Measurements from ENCODE around the gene SPRY4. TPM values are rescaled to one million over a fixed set of nuclear protein-coding genes. Genes with fewer than 3 reads are reported as not detected.

The SPRY4 gene
- total RNA-seq, 1 experiment from 2014 or later, result 35.6 TPM

DNA sequence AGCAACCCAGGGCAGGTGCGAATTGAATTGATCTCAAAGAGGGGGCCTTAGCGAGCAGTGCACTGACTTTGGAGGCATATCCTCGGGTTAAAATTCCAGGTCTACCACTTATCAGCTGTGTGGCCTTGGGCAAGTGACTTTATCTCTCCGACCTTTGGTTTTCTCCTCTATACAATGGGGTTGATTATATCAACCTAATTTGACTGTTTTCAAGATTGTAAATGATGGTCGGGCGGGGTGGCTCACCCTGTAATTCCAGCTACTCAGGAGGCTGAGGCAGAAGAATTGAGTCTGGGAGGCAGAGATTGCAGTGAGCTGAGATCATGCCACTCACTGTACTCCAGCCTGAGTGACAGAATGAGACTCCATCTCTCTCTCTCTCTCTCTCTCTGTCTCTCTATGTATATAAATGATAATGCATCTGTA lies 18.7 kb downstream of the SPRY4 start:
- Histone ChIP-seq H3K4me1 (ENCODE audit: control insufficient read depth, insufficient read depth, low read length) (peaks cover 23% of the 10 kb centered on the region), H3K9me3 (ENCODE audit: control insufficient read depth, insufficient read depth, low read depth, low read length) (no peaks in the 10 kb centered on the region), H3K4me3 (ENCODE audit: low read depth in 2 of 2, low read length in 2 of 2) (no peak overlapping the region), H3K27ac (ENCODE audit: low read length) (no peak overlapping the region), H3K27me3 (ENCODE audit: control insufficient read depth, insufficient read depth, low read length) (no peaks in the 10 kb centered on the region), H3K36me3 (ENCODE audit: control insufficient read depth, insufficient read depth, low read length) (no peaks in the 10 kb centered on the region)
- DNase-seq (ENCODE audit: low read depth, low spot score), result no peak
- CTCF ChIA-PET, result no interaction called here
- no peak for TF ChIP-seq SIN3A (IDR thresholded peaks at IDR 0.05; ENCODE audit: borderline replicate concordance, insufficient read depth, low read depth, low read length)
- no peak for TF ChIP-seq TCF7L2 (IDR thresholded peaks at IDR 0.05; ENCODE audit: low read depth, low read length)
- TF ChIP-seq, protein P1, sequence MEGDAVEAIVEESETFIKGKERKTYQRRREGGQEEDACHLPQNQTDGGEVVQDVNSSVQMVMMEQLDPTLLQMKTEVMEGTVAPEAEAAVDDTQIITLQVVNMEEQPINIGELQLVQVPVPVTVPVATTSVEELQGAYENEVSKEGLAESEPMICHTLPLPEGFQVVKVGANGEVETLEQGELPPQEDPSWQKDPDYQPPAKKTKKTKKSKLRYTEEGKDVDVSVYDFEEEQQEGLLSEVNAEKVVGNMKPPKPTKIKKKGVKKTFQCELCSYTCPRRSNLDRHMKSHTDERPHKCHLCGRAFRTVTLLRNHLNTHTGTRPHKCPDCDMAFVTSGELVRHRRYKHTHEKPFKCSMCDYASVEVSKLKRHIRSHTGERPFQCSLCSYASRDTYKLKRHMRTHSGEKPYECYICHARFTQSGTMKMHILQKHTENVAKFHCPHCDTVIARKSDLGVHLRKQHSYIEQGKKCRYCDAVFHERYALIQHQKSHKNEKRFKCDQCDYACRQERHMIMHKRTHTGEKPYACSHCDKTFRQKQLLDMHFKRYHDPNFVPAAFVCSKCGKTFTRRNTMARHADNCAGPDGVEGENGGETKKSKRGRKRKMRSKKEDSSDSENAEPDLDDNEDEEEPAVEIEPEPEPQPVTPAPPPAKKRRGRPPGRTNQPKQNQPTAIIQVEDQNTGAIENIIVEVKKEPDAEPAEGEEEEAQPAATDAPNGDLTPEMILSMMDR (IDR thresholded peaks at IDR 0.05), result no peak
- TF ChIP-seq POLR2AphosphoS5 (IDR thresholded peaks at IDR 0.05; ENCODE audit: low read depth, low read length), result no peak
- TF ChIP-seq, protein P2, sequence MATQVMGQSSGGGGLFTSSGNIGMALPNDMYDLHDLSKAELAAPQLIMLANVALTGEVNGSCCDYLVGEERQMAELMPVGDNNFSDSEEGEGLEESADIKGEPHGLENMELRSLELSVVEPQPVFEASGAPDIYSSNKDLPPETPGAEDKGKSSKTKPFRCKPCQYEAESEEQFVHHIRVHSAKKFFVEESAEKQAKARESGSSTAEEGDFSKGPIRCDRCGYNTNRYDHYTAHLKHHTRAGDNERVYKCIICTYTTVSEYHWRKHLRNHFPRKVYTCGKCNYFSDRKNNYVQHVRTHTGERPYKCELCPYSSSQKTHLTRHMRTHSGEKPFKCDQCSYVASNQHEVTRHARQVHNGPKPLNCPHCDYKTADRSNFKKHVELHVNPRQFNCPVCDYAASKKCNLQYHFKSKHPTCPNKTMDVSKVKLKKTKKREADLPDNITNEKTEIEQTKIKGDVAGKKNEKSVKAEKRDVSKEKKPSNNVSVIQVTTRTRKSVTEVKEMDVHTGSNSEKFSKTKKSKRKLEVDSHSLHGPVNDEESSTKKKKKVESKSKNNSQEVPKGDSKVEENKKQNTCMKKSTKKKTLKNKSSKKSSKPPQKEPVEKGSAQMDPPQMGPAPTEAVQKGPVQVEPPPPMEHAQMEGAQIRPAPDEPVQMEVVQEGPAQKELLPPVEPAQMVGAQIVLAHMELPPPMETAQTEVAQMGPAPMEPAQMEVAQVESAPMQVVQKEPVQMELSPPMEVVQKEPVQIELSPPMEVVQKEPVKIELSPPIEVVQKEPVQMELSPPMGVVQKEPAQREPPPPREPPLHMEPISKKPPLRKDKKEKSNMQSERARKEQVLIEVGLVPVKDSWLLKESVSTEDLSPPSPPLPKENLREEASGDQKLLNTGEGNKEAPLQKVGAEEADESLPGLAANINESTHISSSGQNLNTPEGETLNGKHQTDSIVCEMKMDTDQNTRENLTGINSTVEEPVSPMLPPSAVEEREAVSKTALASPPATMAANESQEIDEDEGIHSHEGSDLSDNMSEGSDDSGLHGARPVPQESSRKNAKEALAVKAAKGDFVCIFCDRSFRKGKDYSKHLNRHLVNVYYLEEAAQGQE (IDR thresholded peaks at IDR 0.05; ENCODE audit: insufficient read depth in 1 of 2, low read depth in 2 of 2, low read length in 1 of 2), result no peak
- in situ Hi-C loops (cut with HindIII; ENCODE audit: low pct_unique_long_range_greater_than_20kb, low sequenced_read_pairs) (no loop called here), intact Hi-C loops (cut with micrococcal nuclease; ENCODE audit: unreplicated experiment) (no loop called here)
- no peak for ATAC-seq
- POLR2A ChIA-PET, result no interaction called here
- no TSS peak for BruUV-seq (replicated peaks)

DNA sequence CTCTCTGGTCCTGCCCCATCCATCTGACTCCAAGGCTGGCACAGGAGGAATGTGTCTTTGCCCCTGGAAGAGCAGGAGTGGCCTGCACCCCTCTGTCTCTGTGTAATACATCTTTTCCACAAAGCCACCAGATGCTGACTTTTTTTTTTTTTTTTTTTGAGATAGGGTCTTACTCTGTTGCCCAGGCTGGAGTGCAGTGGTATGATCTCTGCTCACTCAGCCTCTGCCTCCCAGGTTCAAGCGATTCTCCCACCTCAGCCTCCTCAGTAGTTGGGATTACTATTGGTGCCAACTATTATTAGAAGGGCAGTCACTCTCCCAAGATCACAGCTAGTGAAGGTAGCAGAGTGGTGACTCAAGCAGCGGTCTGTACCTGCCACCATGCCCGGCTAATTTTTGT lies 19.6 kb downstream of the SPRY4 start:
- no peak overlapping the region for H3K27ac ChIP-seq (ENCODE audit: low read length)
- TF ChIP-seq POLR2AphosphoS5 (IDR thresholded peaks at IDR 0.05; ENCODE audit: low read depth, low read length) (no peak), SIN3A (IDR thresholded peaks at IDR 0.05; ENCODE audit: borderline replicate concordance, insufficient read depth, low read depth, low read length) (no peak), TCF7L2 (IDR thresholded peaks at IDR 0.05; ENCODE audit: low read depth, low read length) (no peak)
- TF ChIP-seq, protein P1 (IDR thresholded peaks at IDR 0.05), result no peak
- TF ChIP-seq, protein P2 (IDR thresholded peaks at IDR 0.05; ENCODE audit: insufficient read depth in 1 of 2, low read depth in 2 of 2, low read length in 1 of 2), result no peak
- ATAC-seq (no peak), DNase-seq (ENCODE audit: low read depth, low spot score) (no peak)
- no peak overlapping the region for H3K4me3 ChIP-seq (ENCODE audit: low read depth in 2 of 2, low read length in 2 of 2)
- H3K4me1 ChIP-seq (ENCODE audit: control insufficient read depth, insufficient read depth, low read length), result peaks cover 23% of the 10 kb centered on the region
- no peaks in the 10 kb centered on the region for H3K36me3 ChIP-seq (ENCODE audit: control insufficient read depth, insufficient read depth, low read length)
- in situ Hi-C loops (cut with HindIII; ENCODE audit: low pct_unique_long_range_greater_than_20kb, low sequenced_read_pairs), result no loop called here
- ChIA-PET POLR2A (interaction anchor here (0.7 kb wide), 1 partner anchor 204 kb away, joined by 6 read pairs; no protein-coding TSS in a partner anchor), CTCF (no interaction called here)
- no TSS peak for BruUV-seq (replicated peaks)
- no peaks in the 10 kb centered on the region for H3K9me3 ChIP-seq (ENCODE audit: control insufficient read depth, insufficient read depth, low read depth, low read length)
- intact Hi-C loops (cut with micrococcal nuclease; ENCODE audit: unreplicated experiment), result no loop called here
- H3K27me3 ChIP-seq (ENCODE audit: control insufficient read depth, insufficient read depth, low read length), result no peaks in the 10 kb centered on the region

All from Panc1 (cell line).